Measurements from ENCODE around the gene ROR2. TPM values are rescaled to one million over a fixed set of nuclear protein-coding genes. Genes with fewer than 3 reads are reported as not detected.

ROR2 gene
- total RNA-seq, 1 donor, result 3.0 TPM

GRCh38 chr9:91789941-91790340, 160.1 kb downstream of the ROR2 start:
- peak; percentile 26 for DNase-seq (ENCODE audit: low read depth)
- no peak for TF ChIP-seq CTCF (IDR thresholded peaks at IDR 0.05; ENCODE audit: insufficient read depth, low read depth, low read length)
- no peak overlapping the region for H3K4me3 ChIP-seq (ENCODE audit: low read depth, low read length)

- no peak overlapping the region for H3K4me3 ChIP-seq (ENCODE audit: low read depth, low read length)
- TF ChIP-seq CTCF (IDR thresholded peaks at IDR 0.05; ENCODE audit: insufficient read depth, low read depth, low read length), result no peak
- no peak for DNase-seq (ENCODE audit: low read depth)
Measured at GRCh38 chr9:91787931-91788330, 162.1 kb downstream of the ROR2 start.

- DNase-seq (ENCODE audit: low read depth), result no peak
- no peak for TF ChIP-seq CTCF (IDR thresholded peaks at IDR 0.05; ENCODE audit: insufficient read depth, low read depth, low read length)
- no peak overlapping the region for H3K4me3 ChIP-seq (ENCODE audit: low read depth, low read length)
Measured at GRCh38 chr9:91786132-91786896, 163.7 kb downstream of the ROR2 start.

- TF ChIP-seq CTCF (IDR thresholded peaks at IDR 0.05; ENCODE audit: insufficient read depth, low read depth, low read length), result no peak
- DNase-seq (ENCODE audit: low read depth), result no peak
- no peak overlapping the region for H3K4me3 ChIP-seq (ENCODE audit: low read depth, low read length)
Measured at GRCh38 chr9:91785447-91785842, 164.6 kb downstream of the ROR2 start.

- TF ChIP-seq CTCF (IDR thresholded peaks at IDR 0.05; ENCODE audit: insufficient read depth, low read depth, low read length), result no peak
- no peak overlapping the region for H3K4me3 ChIP-seq (ENCODE audit: low read depth, low read length)
- DNase-seq (ENCODE audit: low read depth), result no peak
Measured at GRCh38 chr9:91784673-91785446, 165.2 kb downstream of the ROR2 start.

- TF ChIP-seq CTCF (IDR thresholded peaks at IDR 0.05; ENCODE audit: insufficient read depth, low read depth, low read length), result no peak
- no peak for DNase-seq (ENCODE audit: low read depth)
- H3K4me3 ChIP-seq (ENCODE audit: low read depth, low read length), result no peak overlapping the region
Measured at GRCh38 chr9:91783876-91784672, 166.0 kb downstream of the ROR2 start.

All from fibroblast of villous mesenchyme (primary cell).